ENCODE data around the gene PLCG2.

DNA sequence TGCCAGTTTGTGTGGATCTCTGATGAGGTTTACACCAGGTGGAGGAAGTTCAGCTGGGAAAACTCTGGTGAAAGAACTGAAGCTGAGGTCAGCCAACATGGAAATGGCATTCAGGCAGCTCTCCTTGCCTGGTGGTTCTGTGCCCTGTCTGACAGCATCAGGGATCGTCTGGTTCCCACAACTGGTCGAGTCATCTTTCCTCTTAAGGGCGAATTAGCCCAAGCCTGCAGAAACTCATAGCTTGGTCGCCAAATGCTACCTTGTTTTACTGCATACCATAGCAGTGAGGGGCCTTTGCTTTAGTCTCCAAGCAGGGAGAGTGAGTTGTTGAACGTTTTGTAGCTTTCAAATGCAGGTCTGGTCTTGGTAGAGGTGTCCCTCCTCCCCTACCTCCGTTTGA is 7.2 kb downstream of the PLCG2 start:
- TF ChIP-seq, protein P1, sequence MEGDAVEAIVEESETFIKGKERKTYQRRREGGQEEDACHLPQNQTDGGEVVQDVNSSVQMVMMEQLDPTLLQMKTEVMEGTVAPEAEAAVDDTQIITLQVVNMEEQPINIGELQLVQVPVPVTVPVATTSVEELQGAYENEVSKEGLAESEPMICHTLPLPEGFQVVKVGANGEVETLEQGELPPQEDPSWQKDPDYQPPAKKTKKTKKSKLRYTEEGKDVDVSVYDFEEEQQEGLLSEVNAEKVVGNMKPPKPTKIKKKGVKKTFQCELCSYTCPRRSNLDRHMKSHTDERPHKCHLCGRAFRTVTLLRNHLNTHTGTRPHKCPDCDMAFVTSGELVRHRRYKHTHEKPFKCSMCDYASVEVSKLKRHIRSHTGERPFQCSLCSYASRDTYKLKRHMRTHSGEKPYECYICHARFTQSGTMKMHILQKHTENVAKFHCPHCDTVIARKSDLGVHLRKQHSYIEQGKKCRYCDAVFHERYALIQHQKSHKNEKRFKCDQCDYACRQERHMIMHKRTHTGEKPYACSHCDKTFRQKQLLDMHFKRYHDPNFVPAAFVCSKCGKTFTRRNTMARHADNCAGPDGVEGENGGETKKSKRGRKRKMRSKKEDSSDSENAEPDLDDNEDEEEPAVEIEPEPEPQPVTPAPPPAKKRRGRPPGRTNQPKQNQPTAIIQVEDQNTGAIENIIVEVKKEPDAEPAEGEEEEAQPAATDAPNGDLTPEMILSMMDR (IDR thresholded peaks at IDR 0.05) = no peak
- TF ChIP-seq POLR2A (IDR thresholded peaks at IDR 0.05) = no peak
